K562 (cell line): ENCODE results near the gene MLX. TPM values are rescaled to one million over a fixed set of nuclear protein-coding genes. Genes with fewer than 3 reads are reported as not detected.
A peak's percentile ranks its signal among the peaks of the same experiment; 100 is the strongest.

Source experiments
- ATF4 ChIP-seq: fragments of 450-650 bp; formaldehyde crosslinking; IDR thresholded peaks from 2 replicates; pipeline ENCODE4 v1.4.0; 2022; ENCODE audit warnings: mild to moderate bottlenecking, moderate library complexity
- BDP1 ChIP-seq: IDR thresholded peaks from 3 replicates; pipeline ENCODE4 v1.6.1; 2011; ENCODE audit not compliant: insufficient read length, insufficient read depth
- CC2D1A ChIP-seq: fragments of 450-650 bp; IDR thresholded peaks from 2 replicates; pipeline ENCODE4 v1.6.1; 2017; ENCODE audit warnings: mild to moderate bottlenecking
- FOS ChIP-seq: IDR thresholded peaks from 3 replicates; pipeline ENCODE4 v1.6.1; 2011; ENCODE audit not compliant: insufficient read length; ENCODE audit errors: extremely low read depth
- MAZ ChIP-seq, 2 experiments: fragments of 450-650 bp in 1 of 2; sonication (generic) in 1 of 2; formaldehyde crosslinking; IDR thresholded peaks in 1 of 2; conservative IDR thresholded peaks in 1 of 2; 2 replicates each; pipeline versions ENCODE4 v1.4.0 to v1.5.0; 2020; ENCODE audit warnings: mild to moderate bottlenecking in 1 of 2, missing genetic modification reagents in 1 of 2
- MITF ChIP-seq: IDR thresholded peaks from 2 replicates; pipeline ENCODE4 v1.6.1; 2014; ENCODE audit warnings: antibody characterized with exemption
- MTA3 ChIP-seq: fragments of 450-650 bp; formaldehyde crosslinking; IDR thresholded peaks from 2 replicates; pipeline ENCODE4 v1.6.1; 2017; ENCODE audit warnings: mild to moderate bottlenecking, borderline replicate concordance
- PCBP1 ChIP-seq: fragments of 200-400 bp; formaldehyde crosslinking; IDR thresholded peaks from 2 replicates; pipeline ENCODE4 v1.6.1; 2018; ENCODE audit warnings: mild to moderate bottlenecking, low read depth, low read length; ENCODE audit not compliant: poor library complexity, severe bottlenecking
- RB1 ChIP-seq: fragments of 450-650 bp; IDR thresholded peaks from 2 replicates; pipeline ENCODE4 v1.6.1; 2017; ENCODE audit warnings: low read depth, mild to moderate bottlenecking
- SMAD1 ChIP-seq: fragments of 150-350 bp; IDR thresholded peaks from 2 replicates; pipeline ENCODE4 v1.6.1; 2014; ENCODE audit warnings: low read length, low read depth; ENCODE audit not compliant: partially characterized antibody
- TEAD1 ChIP-seq, 2 experiments: fragments of 450-650 bp in 1 of 2; sonication (generic) in 1 of 2; formaldehyde crosslinking; IDR thresholded peaks; 2 replicates each; pipeline versions ENCODE4 v1.4.0 to v1.8.0; 2020 to 2022; ENCODE audit warnings: mild to moderate bottlenecking in 2 of 2, missing genetic modification reagents in 1 of 2
- TGIF2 ChIP-seq: sonication (generic); formaldehyde crosslinking; IDR thresholded peaks from 2 replicates; pipeline ENCODE4 v1.8.1; 2022; ENCODE audit warnings: mild to moderate bottlenecking, missing genetic modification reagents, moderate library complexity
- ZBTB40 ChIP-seq, 2 experiments: fragments of 450-650 bp in 1 of 2; sonication (generic) in 1 of 2; formaldehyde crosslinking in 1 of 2; IDR thresholded peaks; 2 replicates each; pipeline versions ENCODE4 v1.7.1 to v1.9.0; 2016 to 2022; ENCODE audit warnings: inconsistent platforms in 1 of 2, mild to moderate bottlenecking in 1 of 2, missing genetic modification reagents in 1 of 2
- polyA plus RNA-seq, 8 experiments: library from polyadenylated mRNA; depleted of rRNA in 4 of 8; stranded (reverse) in 5 of 8; unstranded in 3 of 8; fragments of >200 nt; fragmentation: Nextera tagmentation in 2 of 8; fragmentation: Illumina TruSeq in 1 of 8; extraction: Ambion mirVana in 2 of 8; extraction: Trizol in 1 of 8; gene quantifications; 2 replicates each; pipeline versions ENCODE4 v1.2.1 to v1.2.3, GENCODE V29; 2011 to 2014; ENCODE audit warnings: inconsistent platforms in 1 of 8, missing spikeins in 1 of 8
- total RNA-seq, 7 experiments: library from RNA; depleted of rRNA in 6 of 7; stranded (reverse); fragments of >200 nt in 6 of 7; fragmentation: Illumina TruSeq in 2 of 7; extraction: Trizol in 2 of 7; gene quantifications; 2 replicates each; pipeline versions ENCODE4 v1.2.1 to v1.2.3, GENCODE V29; 2011 to 2021; ENCODE audit warnings: low replicate concordance in 1 of 7
- TF ChIP-seq, protein P1 (sequence below): fragments of 250-450 bp; sonication (Bioruptor Pico); IDR thresholded peaks from 2 replicates; pipeline ENCODE4 v1.8.0; 2021; ENCODE audit warnings: mild to moderate bottlenecking, moderate library complexity

The MLX gene
- total and polyA plus RNA-seq, 9 of the 15 experiments (the other 6 are each of a cell fraction or from before 2014, with no cell fraction given): 42.9 to 100 (median 58.9) TPM

DNA sequence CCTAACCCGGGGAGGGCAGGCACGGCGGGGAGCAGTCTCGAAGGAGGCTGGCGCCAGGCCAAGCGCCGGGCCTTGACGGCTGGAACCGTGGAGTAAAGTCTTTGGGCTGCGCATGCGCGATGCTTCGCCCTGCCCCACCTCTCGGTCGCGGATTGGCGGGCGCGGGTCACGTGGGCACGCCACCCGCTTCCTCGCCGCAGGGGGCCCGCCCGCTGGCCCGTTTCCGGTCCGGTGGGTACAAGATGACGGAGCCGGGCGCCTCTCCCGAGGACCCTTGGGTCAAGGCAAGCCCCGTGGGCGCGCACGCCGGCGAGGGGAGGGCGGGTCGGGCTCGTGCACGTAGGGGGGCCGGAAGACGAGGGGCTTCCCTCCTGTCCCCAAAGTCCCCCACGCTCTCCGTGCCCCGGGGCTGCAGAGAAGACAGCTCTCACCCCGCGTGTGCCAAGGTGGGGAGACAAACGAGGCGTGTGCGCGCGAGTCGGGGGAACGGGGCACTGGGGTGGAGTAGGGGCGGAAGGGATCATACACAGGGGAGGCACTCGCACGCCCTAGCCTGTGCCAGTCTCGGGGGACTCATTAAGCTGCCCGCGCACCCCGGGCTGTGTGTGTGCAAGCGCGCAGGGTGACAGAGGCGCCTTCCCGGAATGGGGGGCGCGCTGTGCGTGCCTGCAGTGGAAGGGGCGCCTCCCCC lies at the start of gene MLX (continued):
- TF ChIP-seq ATF4 (CRISPR knock-in tag): no peak
- peak; percentile 20 for TF ChIP-seq PCBP1
- TF ChIP-seq, protein P1, sequence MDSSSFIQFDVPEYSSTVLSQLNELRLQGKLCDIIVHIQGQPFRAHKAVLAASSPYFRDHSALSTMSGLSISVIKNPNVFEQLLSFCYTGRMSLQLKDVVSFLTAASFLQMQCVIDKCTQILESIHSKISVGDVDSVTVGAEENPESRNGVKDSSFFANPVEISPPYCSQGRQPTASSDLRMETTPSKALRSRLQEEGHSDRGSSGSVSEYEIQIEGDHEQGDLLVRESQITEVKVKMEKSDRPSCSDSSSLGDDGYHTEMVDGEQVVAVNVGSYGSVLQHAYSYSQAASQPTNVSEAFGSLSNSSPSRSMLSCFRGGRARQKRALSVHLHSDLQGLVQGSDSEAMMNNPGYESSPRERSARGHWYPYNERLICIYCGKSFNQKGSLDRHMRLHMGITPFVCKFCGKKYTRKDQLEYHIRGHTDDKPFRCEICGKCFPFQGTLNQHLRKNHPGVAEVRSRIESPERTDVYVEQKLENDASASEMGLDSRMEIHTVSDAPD (CRISPR knock-in tag): no peak
- TF ChIP-seq MTA3: no peak; the same call in 1 of the 2 replicates
- no peak for TF ChIP-seq MITF
- TF ChIP-seq SMAD1: peak; percentile 76
- TF ChIP-seq MAZ (CRISPR knock-in tag; conservative IDR thresholded peaks at IDR 0.05 in 1 of 2, IDR thresholded peaks at IDR 0.05 in 1 of 2): 0 out of 4 replicates have a peak, but pooled peaks of 1 of the 2 experiments have one; percentile 44
- peak; percentile 71 for TF ChIP-seq FOS
- peak; percentile 13; the same call in 1 of the 2 replicates for TF ChIP-seq RB1
- TF ChIP-seq ZBTB40 (IDR thresholded peaks at IDR 0.05): peak; percentile 73
- no peak for TF ChIP-seq ZBTB40 (CRISPR knock-in tag; IDR thresholded peaks at IDR 0.05)
- no peak for TF ChIP-seq BDP1
- 0 out of 4 replicates have a peak, but pooled peaks of 1 of the 2 experiments have one; percentile 20 for TF ChIP-seq TEAD1 (CRISPR knock-in tag; IDR thresholded peaks at IDR 0.05)
- TF ChIP-seq CC2D1A: no peak
- TF ChIP-seq TGIF2 (CRISPR knock-in tag): no peak; the same call in 1 of the 2 replicates
